SHP77 (cell line): Measurements from ENCODE around the gene POU6F2.
"Not testable (repeated sequence)": the region's sequence is repeated elsewhere in the genome, so short reads cannot be mapped to it uniquely, and the experiment has no call there.

Experiments
- DNase-seq, 2 experiments: peaks; one replicate each; lab custom pipeline; 2025; lab: John Stamatoyannopoulos, UW

The POU6F2 gene, protein sequence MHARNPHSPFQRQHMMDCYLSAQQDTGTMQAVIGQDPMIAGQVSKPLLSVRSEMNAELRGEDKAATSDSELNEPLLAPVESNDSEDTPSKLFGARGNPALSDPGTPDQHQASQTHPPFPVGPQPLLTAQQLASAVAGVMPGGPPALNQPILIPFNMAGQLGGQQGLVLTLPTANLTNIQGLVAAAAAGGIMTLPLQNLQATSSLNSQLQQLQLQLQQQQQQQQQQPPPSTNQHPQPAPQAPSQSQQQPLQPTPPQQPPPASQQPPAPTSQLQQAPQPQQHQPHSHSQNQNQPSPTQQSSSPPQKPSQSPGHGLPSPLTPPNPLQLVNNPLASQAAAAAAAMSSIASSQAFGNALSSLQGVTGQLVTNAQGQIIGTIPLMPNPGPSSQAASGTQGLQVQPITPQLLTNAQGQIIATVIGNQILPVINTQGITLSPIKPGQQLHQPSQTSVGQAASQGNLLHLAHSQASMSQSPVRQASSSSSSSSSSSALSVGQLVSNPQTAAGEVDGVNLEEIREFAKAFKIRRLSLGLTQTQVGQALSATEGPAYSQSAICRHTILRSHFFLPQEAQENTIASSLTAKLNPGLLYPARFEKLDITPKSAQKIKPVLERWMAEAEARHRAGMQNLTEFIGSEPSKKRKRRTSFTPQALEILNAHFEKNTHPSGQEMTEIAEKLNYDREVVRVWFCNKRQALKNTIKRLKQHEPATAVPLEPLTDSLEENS

DNA sequence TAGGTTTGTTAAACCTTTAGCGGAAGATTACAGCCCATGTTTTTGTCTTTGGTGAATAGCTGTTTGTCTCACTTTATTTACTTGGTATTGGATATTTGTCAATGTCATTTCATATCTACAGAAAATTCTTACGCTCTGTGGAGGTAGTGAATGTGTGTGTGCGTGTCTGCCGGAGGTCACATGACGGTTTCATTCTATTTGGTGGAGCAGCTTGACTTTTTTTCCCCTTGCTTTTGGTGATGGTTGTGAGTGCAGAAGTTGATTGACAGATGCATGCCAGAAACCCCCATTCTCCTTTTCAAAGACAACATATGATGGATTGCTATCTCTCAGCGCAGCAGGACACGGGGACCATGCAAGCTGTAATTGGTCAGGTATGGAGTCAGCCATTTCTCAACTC, at the start of gene POU6F2:
TSS of gene POU6F2 (plus strand) at position 225 of the 400 bp plus-strand sequence. CDS start at position 270, 45 bp downstream.
- DNase-seq: no peak

DNA sequence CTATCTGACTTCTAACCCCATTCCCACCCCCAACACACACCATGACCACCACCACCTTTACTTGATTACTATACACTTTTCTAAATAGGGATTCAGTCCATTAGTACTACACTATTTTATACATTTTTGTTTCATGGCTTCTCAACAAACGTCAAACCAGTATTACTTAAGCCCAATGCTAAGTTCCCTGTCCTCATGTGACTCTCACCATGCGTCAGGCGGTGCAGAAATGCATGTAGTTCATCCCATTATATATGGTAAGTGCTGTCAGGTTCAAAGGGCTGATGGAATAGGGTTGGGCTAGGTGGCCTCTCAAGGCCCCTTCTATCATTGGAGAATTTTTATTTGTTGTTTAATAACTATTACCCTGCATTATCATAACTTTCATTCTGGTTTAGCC, 49.2 kb upstream of the POU6F2 start:
- no peak for DNase-seq

DNA sequence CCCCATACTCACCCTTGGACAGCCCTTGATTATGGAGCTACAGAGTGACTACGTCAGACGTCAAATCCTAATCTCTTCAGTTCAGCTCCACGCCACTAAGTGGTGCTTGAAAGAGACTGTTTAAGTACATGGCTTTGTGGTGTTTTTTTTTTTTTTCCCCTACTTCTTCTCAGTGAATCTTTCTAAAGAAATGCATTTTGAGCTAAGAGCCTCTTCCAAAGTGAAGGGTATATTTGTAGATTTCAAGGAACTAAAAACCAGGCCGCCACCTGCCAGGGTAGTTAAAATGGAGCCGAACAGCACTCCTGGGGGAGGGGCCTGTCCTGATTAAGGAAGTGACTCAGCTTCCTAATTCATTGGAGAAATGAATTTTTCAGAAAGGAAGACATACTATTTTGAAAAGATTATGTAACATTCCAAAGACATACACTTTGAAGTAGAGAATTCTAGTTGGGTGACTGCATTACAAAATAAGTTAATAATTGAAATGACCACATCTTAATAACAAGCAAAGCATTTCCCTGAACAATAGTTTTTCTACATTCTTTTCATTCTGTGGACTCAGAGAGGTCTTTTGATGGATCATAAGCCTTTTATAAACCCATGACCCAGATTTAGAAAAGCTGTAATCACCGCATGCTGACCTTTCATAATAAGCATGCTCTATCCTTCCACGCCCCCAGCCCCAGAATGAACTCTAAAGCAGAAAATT, 48.1 kb upstream of the POU6F2 start:
- DNase-seq: no peak

DNA sequence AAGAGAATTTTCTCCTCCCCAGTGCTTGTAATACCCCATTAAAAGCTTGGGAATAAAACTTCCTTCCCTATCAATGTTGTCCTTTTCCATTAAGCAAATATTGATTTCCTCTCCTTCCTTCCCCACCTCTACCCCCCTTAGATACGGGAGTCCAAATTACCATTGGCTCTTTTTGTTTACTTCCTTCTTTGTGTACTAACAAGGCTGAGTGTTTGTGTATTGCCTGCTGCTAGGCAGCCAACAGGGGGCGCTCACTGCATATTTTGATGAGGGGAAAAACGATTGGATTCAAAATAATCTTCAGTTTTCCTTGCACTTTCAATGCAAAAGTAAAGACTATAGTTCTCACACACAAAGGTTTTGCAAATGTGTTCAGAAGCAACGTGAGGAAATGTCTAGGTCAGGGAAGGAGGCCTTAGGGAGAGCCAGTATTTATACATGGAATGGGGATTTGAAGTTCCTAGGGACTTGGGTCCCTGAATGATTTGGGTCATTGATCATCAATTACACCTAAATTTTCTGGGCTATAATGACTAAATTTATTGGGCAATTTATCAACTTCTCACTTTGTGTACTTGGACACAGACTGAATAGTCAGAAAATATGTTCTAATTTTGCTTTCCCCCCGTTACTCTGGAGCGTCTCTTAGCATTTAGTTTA, 45.1 kb upstream of the POU6F2 start:
- peak; percentile 21 to 61 for DNase-seq

DNA sequence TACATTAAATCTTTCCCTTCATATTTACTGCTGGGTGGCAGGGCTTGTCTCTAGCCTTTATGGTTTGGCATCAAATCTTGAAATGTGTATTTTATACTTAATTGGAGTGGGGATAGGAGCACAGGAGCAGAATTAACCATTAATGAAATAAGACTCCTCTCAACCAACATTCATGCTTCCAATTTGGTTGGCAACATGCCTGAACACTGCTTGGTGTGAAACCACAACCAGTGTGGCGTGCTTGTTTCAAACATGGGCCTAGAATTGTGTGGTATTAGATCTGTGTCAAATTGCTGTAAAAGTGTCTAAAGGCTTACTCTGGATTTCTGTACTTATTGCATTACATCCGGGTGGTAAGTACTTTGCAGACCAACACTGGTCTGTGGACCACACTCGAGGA, 43.7 kb upstream of the POU6F2 start:
- no peak for DNase-seq

DNA sequence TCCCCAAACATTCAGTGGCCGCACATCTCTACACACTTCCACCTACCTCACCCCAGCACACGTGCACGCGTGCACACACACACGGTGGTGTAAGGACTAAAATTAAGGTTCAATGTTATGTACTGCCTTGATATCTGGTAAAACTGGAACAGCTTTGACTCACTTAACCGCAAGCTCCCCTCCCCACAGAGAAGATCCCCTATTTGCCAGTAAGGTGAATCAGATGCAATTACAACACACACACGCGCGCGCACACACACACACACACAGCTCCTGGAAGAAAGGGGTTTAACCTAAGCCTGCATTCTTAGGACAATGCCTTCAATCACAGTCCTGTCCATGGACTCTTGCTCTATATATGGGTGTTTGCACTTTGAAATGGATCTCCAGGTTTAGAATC, 43.2 kb upstream of the POU6F2 start:
- no peak for DNase-seq

DNA sequence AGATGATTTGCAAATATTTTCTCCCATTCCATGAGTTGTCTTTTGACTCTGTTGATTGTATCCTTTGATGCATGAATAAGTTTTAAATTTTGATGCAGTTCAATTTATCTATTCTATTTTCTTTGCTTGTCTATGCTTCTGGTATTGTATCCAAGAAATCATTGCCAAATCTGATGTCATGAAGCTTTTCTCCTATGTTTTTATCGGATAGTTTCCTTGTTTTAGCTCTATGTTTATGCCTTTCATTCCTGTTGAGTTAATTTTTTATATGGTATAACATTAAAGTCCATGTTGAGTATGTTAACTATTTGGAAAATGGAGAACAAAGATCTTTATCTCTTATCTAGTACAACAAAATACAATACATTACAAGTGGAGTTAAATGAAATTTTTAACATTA, 41.1 kb upstream of the POU6F2 start:
- DNase-seq: no peak

DNA sequence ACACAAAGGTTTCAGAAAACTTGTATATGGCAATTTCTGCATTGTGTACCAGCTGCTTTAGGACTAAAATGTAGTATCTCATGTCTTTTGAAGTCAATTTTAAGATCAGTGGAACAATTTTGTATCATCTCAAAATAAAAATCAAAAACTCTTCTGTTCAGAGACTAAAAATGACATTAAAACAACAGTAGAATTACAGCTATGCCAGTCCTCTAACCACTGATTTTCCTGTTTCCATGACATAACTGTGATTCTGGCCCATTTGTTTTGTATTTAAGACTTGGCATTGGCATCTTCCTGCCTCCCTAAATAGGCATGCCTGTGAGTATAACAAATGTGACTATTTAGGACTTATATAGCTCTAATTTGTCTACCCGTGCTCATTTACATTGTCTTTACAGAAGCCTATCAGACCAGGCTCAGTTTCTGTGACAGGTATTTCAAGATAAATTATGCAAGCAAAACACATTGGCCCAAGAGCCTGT, 39.7 kb upstream of the POU6F2 start:
- no peak for DNase-seq

DNA sequence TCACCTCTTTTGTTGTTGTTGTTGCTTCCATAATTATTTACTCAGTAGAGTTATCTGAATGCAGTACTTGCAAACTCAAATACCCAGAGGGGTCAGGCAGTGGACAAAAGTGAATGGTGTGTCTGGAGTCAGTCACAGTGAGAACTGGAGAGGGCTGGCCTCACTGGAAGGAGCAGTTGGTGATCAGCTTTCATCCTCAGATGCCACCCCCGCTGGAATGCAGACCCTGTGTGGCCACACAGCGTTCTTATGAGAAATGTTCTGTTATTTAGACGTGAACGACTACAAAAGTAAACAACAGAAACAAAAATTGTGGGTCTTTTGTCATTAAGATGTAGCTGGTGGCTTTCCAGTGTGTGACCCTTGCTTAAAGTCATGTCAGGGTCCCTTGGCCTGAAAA, 39.1 kb upstream of the POU6F2 start:
- no peak for DNase-seq

DNA sequence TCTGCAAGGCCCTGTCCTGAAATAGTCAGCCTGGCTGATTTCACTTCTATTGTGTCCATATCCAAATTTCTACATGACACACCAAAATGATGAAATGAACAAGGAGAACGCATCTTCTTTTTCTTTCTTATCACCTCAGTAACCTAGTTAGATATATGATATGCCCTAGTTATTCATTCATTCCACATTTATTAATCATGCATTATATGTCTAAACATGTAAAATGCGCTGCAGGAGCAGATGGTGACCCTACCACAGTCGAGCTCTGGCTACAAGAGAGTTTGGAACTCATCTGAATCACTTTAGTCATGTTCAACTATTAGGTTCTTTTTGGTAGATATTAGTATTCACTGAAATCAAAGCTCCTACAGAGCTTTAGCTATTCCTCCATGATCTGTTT, 36.9 kb upstream of the POU6F2 start:
- DNase-seq: no peak

DNA sequence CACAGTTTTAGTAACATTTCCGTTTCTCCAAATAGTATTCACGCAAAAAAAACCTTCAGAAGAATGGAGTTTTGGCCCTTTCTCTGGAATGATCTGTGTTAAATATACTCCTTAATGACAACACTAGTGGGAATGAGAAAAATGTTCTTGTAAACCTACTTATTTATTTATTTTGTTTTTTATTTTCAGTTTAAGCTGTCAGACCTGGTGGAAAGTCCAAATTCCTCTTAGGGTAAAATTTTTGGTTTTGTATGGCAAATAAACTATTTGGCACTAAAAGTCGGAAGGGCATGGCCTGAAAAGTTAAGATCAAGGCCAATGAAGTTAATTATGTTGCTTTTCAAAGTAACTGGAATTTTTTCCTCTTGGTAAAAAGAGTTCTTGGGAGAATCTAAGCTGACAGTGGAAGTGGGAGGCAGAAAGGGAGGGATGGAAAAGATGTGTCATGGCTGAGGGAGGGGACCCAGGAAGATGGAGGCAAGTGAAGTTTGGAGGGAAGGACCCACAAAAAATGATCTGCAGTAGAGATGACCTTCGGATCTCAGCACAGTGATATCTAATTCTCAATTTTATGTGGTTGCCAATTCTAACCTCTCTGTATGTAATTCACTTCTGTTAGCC, 35.2 kb upstream of the POU6F2 start:
- DNase-seq: no peak

DNA sequence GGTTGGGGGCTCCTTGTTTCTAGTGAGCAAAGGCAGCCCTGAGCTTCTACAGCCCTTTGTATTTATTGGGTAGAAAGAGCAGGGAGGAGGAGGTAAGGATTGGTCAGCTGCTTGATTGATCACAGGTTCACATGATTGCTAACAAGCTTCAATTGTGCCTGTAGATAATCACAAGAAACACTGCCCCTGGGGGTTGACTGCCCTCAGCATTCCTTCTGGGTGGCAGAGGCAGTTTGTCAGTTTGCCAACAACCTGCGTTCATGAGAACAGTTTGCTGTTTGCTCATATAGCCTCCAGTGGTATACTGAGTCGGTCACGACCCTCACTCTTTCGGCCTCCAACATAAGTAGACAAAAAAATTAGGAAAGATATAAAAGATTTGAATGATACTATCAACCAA, 30.2 kb upstream of the POU6F2 start:
- DNase-seq: not testable (repeated sequence)

DNA sequence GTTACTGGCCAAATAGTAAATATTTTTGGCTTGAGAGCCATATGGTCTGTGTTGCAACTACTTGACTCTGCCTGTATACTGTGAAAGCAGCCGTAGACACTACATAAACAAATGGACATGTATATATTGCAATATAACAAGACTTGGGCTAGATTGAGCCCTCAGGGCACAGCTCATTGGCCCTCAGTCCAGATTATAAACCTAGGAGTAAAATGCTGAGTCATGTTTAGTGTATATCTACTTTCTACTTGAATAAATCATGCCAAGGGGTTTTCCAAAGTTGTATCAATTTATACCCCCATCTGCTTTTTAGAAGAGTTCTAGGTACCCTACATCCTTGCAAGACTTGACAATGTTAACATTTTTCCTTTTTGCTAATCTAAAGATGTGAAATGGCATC, 27.4 kb upstream of the POU6F2 start:
- peak in 1 of 2 experiments; percentile 16 for DNase-seq

DNA sequence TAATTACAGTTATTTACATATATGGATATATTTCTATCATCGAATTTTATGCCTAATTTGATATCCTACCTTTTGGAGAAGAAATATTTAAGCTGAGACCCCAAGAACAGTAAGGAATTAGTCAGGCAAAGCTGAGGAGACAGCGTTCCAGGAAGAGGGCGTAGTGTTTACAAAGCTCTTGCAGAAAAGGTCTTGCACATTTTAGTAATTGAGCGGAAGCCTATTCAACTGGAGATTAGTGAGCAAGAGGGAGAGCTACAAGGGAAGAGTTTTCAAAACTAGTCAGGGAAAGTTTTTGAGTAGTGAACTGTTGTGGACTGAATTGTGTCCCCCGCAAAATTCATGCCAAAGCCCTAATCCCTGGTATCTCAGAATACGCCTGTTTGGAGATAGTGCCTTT, 26.5 kb upstream of the POU6F2 start:
- DNase-seq: no peak

DNA sequence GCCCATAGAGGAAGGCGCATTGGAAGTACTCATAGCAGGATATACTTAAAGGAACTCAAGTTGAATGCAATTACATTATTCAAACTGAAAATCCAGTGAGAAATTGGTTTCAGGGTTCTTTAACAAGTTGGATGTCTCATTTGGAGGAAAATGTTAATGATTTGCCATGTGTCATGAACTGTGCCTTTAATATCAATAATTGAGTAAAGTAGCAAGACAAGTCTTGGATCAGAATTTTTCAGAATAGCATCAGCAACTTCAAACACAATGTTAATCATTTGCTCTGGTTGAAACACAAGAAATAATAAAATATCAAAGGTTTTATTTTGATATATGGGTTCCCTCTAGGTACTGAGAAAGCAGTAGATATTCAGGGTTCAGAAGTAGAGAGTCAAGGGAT, 24.5 kb upstream of the POU6F2 start:
- no peak for DNase-seq

DNA sequence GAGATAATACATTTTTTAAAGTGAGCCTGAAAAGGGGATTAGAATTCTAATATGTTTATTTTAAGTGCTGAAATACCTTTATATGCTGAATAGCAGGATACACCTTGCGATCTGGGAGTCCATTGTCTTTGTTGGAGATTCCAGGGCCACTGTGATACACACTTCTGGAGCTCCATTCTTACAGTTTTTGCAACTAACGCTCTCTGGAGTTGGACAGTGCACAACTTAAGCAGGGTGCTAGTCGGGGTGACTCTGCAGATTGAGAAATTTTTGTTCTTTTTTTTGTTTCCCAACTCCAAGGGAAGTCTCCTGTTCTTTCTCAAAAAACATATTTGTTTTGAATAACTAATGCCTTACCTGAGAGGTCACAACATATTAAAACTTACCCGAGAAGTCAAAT, 23.7 kb upstream of the POU6F2 start:
- no peak for DNase-seq

DNA sequence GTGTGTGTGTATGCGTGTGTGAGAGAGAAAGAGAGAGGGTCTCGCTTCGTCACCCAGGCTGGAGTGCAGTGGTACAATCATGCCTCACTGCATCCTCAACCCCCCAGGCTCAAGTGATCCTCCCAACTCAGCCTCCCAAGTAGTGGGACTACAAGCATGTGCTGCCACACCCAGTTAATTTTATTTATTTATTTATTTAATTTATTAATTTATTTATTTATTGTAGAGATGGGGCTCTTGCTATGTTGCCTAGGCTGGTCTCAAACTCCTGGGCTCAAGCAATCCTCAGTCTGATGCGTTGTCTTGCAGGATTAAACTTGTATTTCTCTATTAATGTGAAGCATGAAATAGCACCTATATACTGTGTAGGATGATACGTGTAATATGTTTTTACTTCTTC, 21.8 kb upstream of the POU6F2 start:
- no peak for DNase-seq

DNA sequence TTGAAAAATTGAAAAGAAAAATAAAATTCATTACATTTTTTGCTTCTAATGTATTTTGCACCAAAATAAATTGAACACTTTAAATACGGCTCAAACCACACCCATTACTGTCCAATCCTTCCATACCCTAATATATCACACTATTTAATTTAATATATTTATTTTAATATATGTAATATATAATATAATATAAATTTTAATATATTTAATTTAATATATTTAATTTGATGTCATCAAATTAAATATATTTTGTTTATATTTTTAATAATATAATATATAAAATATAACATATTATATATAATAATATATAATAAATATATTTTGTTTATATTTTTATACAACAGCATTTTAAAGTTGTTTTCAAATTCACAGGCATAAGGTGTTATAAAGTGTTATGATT, 15.7 kb upstream of the POU6F2 start:
- no peak for DNase-seq

DNA sequence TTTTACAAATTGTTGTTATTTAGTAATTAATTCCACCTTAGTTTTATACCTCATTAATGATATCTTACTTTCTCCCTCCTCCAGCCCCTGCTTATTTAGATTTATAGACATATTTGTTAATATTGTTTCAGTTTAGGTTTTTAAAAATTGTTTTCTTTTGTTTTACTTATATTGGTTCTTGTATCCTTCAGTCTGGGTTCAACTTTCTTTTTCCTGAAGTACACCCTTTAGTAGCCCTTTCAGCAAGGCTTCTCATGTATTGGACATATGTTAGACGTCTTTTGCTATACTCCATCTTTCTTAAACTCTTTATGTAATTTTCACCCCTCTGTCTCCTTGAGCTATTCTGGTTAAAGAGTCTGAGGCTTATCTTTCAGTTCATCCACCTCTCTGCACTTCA, 12.8 kb upstream of the POU6F2 start:
- DNase-seq: no peak

DNA sequence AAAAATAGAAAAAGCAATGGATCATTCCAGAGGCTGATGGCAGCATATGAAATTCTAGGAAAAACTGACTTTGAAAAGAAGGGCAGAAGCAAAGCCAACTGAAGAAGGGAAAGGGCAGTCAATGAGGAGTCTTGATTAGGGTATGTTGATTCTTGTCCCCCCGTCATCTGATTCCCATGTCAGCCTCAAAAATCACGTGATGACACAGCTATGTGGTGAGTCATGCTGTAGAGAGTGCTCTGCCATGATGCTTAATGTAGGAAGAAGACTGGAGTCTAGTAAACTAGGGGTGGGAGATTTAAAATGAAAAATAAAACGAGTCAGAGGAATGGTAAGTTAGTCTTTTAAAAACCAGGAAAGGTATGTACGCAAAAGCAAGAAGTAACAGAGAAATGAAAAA, 3.9 kb upstream of the POU6F2 start:
- DNase-seq: no peak

DNA sequence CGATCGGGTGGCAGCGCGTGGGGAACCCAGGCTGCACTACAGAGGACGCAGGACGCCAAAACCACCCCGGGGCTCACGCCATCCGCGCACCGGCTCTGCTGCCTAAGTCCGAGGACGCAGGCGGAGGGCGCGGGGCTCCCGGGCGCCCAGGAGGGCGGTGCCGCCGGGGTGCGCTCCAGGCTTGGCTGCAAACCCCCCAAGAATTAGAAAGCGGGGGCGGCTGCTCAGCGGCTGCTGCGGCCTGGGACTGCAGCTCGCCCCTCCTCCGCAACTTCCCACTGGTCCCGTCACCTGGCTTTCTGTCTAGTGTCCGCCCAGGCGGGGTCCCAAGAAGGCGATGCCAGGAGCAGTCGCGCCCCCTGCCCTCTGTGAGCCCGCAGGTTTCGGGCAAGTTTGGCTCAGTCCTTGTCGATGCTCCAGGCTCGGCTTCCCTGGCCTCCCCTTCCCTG, 1.7 kb upstream of the POU6F2 start:
- DNase-seq: no peak

DNA sequence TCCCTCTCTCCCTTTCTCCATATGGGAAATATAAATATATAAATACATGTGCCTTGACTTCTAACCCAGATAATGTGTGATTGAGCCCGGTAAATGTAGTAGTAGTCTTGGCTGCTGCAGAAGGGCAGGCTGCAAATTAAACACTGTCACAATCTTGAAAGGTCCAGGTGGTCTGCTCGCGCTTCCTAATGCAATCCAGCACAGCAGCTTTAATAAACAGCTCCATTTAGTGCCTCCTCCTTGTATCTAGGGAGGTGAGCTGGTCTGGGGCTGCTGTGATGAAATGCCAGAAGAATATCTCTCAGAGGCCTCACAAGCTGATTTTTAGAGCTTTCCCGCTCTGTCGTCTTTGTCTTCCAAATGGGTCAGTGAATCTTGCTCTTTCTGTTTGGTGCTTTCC, 782 bp downstream of the POU6F2 start:
- no peak for DNase-seq
